HCT116 (cell line): ENCODE measurements around the gene HDHD5.

ENCODE experiments used
- CEBPB ChIP-seq: IDR thresholded peaks from 2 replicates; pipeline ENCODE4 v1.6.1; 2012; ENCODE audit warnings: low read depth
- EZH2 ChIP-seq: fragments of 200-600 bp; sonication (generic); IDR thresholded peaks from 2 replicates; pipeline ENCODE4 v1.6.1; 2017; ENCODE audit warnings: antibody characterized with exemption, mixed run types
- EZH2phosphoT487 ChIP-seq: fragments of 200-600 bp; IDR thresholded peaks from 2 replicates; pipeline ENCODE4 v1.6.1; 2018; ENCODE audit warnings: antibody characterized with exemption, borderline replicate concordance
- POLR2A ChIP-seq: IDR thresholded peaks from 2 replicates; pipeline ENCODE4 v1.7.0; 2011; ENCODE audit warnings: borderline replicate concordance; ENCODE audit not compliant: insufficient read depth, insufficient read length; ENCODE audit errors: extremely low read depth
- POLR2AphosphoS5 ChIP-seq: IDR thresholded peaks from 2 replicates; pipeline ENCODE4 v1.6.1; 2011; ENCODE audit warnings: mild to moderate bottlenecking, low read depth, low read length, moderate library complexity
- SIN3A ChIP-seq: IDR thresholded peaks from 2 replicates; pipeline ENCODE4 v1.6.1; 2012; ENCODE audit warnings: low read depth
- SP1 ChIP-seq: IDR thresholded peaks from 2 replicates; pipeline ENCODE4 v1.6.1; 2012; ENCODE audit warnings: low read depth
- TCF7L2 ChIP-seq: IDR thresholded peaks from 2 replicates; pipeline ENCODE4 v1.7.0; 2011; ENCODE audit warnings: borderline replicate concordance, inconsistent platforms; ENCODE audit not compliant: insufficient read depth, insufficient read length; ENCODE audit errors: extremely low read depth
- ZBTB33 ChIP-seq: IDR thresholded peaks from 2 replicates; pipeline ENCODE4 v1.6.1; 2011; ENCODE audit warnings: mild to moderate bottlenecking, low read length, moderate library complexity; ENCODE audit not compliant: insufficient replicate concordance; ENCODE audit errors: extremely low read depth
- ZFX ChIP-seq: fragments of 450-650 bp; IDR thresholded peaks from 2 replicates; pipeline ENCODE4 v1.6.1; 2017
- ZNF274 ChIP-seq: fragments of 200-500 bp; sonication (Bioruptor generic); IDR thresholded peaks from 2 replicates; pipeline ENCODE4 v1.6.1; 2014; ENCODE audit warnings: mild to moderate bottlenecking, low read depth, low read length, inconsistent platforms
- TF ChIP-seq, protein P1 (sequence below), 3 experiments: fragments of 200-600 bp in 1 of 3; sonication (generic) in 1 of 3; IDR thresholded peaks in 2 of 3; conservative IDR thresholded peaks in 1 of 3; 2 replicates each; pipeline ENCODE4 v1.5.1; 2012 to 2017; ENCODE audit warnings: low read depth in 2 of 3, low read length in 2 of 3, antibody characterized with exemption in 1 of 3, borderline replicate concordance in 1 of 3, control low read depth in 1 of 3, mild to moderate bottlenecking in 1 of 3, mixed read lengths in 1 of 3, mixed run types in 1 of 3, moderate library complexity in 1 of 3; ENCODE audit not compliant: insufficient read depth in 1 of 3
- TF ChIP-seq, protein P2 (sequence below): IDR thresholded peaks from 2 replicates; pipeline ENCODE4 v1.6.1; 2012

DNA sequence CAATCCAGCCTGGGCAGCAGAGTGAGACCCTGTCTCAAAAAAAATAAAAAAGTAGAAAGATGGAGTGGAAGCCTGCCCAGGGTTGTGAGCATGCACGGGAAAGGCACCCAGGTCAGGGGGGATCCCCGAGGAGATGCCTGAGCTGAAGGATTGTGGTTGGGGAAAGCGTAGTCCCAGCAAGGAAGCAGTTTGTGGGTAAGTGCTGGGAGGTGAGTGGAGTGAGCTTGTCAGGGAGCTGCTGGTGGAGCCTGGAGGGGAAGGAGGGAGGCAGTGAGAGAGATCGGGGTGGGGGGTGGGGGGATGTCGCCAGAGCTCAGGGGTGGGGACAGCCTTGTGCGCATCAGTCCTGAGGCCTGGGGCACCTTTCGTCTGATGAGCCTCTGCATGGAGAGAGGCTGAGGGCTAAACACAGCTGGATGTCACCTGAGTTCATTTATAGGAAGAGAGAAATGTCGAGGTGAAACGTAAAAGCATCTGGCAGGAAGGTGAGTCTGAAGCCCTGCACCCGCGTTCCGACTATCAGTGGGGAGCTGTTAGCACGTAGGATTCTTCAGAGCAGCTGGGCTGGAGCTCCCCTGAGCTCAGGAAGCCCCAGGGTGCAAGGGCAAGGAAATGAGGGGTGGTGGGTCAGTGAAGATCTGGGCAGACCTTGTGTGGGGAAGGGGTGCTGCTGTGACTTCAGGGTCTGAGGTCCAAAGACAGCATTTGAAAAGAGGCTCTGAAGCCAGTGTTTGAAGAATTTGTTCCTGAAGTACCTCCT lies 48.1 kb downstream of the HDHD5 start:
- TF ChIP-seq, protein P1, sequence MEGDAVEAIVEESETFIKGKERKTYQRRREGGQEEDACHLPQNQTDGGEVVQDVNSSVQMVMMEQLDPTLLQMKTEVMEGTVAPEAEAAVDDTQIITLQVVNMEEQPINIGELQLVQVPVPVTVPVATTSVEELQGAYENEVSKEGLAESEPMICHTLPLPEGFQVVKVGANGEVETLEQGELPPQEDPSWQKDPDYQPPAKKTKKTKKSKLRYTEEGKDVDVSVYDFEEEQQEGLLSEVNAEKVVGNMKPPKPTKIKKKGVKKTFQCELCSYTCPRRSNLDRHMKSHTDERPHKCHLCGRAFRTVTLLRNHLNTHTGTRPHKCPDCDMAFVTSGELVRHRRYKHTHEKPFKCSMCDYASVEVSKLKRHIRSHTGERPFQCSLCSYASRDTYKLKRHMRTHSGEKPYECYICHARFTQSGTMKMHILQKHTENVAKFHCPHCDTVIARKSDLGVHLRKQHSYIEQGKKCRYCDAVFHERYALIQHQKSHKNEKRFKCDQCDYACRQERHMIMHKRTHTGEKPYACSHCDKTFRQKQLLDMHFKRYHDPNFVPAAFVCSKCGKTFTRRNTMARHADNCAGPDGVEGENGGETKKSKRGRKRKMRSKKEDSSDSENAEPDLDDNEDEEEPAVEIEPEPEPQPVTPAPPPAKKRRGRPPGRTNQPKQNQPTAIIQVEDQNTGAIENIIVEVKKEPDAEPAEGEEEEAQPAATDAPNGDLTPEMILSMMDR (IDR thresholded peaks at IDR 0.05 in 2 of 3, conservative IDR thresholded peaks at IDR 0.05 in 1 of 3; ENCODE audit: borderline replicate concordance in 1 of 3, insufficient read depth in 1 of 3, low read depth in 2 of 3, low read length in 2 of 3): no peak
- TF ChIP-seq TCF7L2 (no peak), POLR2AphosphoS5 (no peak), POLR2A (no peak), EZH2 (no peak), ZFX (no peak), SIN3A (no peak), ZBTB33 (no peak), ZNF274 (no peak), EZH2phosphoT487 (no peak), SP1 (no peak), CEBPB (no peak)
- TF ChIP-seq, protein P2, sequence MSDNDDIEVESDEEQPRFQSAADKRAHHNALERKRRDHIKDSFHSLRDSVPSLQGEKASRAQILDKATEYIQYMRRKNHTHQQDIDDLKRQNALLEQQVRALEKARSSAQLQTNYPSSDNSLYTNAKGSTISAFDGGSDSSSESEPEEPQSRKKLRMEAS: no peak
